GM21737 (cell line): ENCODE results near the gene TSPAN33.
A peak's percentile ranks its signal among the peaks of the same experiment; 100 is the strongest.
"Not testable (repeated sequence)": the region's sequence is repeated elsewhere in the genome, so short reads cannot be mapped to it uniquely, and the experiment has no call there.

Experiments
- ATAC-seq: cut with Tn5 transposase; IDR thresholded peaks from one replicate; pipeline ENCODE4 v1.9.1; 2021; ENCODE audit warnings: mild to moderate bottlenecking, moderate library complexity; ENCODE audit not compliant: unreplicated experiment

The TSPAN33 gene

DNA sequence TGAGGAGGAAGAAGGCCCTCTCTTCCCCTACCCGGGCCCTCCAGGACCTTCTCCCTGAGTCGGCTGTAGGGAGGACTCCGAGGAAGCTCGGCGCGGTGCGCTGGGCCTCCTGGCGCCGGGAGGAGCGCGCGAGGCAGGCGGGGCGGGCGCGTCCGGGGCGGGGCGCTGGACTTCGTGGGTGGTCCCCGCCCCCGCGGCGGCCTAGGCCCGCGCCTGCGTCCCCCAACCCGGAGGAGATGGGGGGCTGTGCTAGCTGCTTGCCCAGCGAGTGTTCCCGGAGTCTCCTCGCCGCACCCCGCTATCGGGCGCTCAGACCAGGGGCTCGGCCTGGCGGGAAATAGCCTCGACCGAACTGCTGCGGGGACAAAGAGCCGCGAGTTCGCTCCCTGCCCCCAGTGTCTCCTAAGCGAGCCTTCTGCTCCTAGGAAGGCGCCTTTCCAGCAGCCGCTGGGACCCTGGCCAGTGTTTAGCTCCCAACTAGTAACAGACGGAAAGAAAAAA lies 24.7 kb downstream of the TSPAN33 start:
- ATAC-seq = no peak

DNA sequence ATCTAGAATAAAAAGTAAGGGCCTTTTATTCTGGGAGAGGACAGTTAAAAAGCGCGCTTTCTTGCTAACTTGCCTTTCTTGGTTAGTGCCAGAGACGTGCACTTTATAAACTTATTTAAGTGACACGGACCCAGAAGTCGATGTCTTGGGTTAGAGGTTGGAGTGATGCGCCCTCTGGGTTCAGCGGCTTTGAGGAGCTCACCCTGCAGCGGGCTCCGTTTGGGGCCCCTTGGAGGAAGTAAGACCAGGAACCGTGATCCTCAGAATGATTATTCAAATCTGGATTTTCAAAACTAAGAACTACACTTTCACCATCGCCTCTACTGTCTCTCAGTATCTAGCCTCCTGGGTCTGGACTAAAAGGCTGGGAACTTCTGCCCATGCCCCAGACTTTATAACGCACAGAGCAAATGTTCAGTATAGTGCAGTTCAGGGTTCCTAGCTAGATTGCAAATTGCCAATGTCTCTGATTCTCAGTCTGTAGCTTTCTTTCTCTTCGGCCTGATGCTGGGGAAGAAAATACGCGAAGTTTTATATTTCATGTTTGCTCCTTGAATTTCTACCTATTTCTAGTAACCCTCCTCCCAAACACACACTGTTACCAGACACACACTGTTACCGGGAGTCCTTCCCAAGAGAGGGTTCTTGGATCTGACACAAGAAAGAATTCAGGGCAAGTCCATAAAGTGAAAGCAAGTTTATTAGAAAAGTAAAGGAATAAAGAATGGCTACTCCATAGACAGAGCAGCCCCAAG lies 25.4 kb downstream of the TSPAN33 start:
- ATAC-seq = peak; percentile 51

DNA sequence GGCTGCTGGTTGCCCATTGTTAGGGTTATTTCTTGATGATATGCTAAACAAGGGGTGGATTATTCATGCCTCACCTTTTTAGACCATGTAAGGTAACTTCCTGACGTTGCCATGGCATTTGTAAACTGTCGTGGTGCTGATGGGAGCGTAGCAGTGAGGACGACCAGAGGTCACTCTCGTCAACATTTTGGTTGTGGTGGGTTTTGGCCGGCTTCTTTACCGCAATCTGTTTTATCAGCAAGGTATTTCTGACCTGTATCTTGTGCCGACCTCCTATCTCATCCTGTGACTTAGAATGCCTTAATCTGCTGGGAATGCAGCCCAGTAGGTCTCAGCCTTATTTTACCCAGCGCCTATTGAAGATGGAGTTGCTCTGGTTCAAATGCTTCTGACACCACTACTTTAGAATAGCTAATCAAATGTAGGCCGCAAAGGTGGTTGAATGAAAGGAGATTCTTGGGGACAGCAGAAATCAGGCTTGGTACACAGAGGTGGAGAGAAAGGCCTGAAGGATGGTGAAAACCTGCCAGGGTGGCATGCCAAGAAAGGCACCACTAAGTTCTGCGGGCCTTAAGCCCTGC lies 26.0 kb downstream of the TSPAN33 start:
- ATAC-seq = no peak

DNA sequence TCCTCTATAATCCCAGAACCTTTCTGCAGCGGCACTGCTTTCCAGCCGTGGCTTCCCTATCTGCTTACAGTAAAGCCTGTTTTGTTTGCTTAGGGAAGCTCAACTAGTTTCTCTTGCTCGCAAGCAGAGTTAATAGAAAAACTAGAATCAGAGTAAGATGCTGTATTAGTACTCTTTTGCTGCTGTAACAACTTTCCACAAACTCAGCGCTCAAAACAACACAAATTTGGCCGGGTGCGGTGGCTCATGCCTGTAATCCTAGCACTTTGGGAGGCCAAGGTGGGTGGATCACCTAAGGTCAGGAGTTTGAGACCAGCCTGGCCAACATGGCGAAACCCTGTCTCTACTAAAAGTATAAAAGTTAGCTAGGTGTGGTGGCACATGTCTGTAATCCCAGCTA lies 29.4 kb downstream of the TSPAN33 start:
- ATAC-seq = not testable (repeated sequence)

DNA sequence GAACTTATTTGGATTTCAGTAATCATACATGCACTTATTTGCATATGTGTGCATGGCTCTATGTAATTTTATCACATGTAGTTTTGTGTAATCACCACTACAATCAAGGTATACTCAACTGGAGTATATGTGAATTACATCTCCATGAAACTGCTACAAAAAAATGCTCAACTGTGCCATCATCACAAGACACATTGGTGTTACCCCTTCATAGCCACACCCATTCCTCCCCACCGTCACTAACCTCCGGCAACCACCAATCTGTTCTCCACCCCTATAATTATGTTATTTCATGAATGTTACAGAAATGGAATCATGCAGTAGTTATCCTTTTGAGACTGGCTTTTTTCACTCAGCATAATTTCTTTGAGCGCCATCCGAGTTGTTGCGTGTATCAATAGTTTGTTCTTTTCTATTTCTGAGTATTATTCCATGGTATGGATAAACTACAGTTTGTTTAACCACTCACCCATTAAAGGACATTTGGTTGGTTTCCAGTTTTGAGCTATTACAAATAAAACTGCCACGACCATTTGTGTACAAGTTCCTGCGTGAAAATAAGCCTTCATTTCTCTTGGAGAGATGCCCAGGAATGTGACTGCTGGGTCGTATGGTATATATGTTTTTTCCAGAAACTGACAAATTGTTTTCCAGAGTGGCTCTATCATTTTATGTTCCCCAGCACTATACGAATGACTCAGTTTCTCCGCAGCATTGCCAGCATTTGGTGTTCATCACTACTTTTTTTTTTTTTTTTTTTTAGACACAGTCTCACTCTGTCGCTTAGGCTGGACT lies 32.6 kb downstream of the TSPAN33 start:
- ATAC-seq = no peak

DNA sequence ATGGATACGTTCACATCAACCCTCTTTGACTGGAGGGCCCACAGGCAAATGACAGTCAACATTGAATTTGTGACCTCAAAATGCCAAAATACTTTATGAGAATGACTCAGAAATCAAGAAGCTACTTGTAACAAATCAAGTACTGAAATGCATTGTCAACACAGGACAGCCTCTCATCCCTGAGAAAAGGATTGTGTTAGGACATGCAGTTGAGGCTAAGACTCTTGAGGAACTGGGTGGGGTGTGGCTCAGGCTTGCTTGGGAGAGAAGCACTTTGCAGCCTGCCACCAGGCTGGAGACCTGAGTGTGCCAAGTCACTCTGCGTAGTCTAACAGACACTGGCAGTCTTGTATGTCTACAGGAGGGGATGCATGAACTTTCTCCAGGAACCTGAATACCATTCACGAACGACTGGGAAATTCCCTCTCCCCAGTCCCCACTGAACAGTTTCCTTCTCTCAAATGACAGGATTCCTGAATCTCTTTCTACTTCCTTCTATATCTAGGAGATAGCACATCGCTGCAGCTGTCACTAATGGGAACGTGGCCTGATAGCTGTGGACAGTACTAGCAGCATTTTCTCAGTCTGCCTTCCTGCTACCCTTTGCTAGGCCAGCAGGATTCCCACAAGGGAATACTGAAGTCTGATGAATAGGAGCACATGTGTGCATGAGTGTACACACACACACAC lies 40.6 kb downstream of the TSPAN33 start:
- no peak for ATAC-seq

DNA sequence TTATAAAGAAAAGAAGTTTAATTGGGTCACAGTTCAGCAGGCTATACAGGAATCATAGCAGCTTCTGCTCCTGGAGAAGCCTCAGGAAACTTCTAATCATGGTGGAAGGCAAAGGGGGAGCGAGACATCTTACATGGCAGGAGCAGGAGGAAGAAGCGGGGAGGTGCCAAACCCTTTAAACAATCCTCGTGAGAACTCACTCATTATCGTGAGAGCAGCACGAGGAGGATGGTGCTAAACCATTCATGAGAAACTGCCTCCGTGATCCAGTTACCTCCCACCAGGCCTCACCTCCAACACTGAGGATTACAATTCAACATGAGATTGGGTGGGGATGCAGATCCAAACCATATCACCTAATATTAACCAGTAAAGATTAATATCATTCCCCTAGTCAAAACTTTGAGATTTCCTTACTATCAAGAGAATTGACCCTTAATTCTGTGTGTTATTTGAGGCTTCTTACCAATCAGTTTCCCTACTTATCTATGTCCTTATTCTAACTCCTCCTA lies 42.3 kb downstream of the TSPAN33 start:
- ATAC-seq = no peak

DNA sequence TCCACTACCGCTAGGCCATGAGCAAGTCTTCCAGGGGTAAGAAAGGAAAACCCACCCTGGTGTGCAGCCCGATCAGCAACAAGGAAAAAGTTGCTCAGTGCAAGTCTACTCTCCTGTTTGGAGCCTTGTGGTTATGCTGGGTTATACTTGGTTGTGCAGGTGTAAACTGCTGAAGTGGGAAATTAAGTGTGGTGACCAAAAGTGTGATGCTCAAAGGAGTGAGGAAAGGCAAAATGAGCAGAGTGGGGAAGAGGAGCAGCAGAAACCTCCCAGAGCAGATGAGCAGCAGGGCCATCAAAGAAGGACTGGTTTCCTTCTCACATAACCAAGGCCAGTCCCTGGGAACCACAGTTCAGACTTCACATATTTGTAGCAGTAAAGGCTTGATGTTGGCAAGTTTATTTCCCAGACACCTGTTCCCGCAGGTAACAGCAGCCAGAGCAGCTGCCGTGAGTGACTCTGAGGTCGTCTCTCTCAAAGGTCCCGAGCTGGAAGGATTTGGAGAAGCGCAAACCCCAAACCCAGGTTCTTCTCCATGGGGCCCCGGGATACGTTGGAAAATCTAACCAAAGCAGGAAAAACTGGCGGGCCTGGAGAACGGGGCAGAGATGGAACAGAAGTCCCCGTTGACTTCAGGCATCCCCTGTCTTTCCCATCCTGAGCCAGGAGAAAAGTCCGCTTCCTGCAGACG lies 43.3 kb downstream of the TSPAN33 start:
- ATAC-seq = no peak

DNA sequence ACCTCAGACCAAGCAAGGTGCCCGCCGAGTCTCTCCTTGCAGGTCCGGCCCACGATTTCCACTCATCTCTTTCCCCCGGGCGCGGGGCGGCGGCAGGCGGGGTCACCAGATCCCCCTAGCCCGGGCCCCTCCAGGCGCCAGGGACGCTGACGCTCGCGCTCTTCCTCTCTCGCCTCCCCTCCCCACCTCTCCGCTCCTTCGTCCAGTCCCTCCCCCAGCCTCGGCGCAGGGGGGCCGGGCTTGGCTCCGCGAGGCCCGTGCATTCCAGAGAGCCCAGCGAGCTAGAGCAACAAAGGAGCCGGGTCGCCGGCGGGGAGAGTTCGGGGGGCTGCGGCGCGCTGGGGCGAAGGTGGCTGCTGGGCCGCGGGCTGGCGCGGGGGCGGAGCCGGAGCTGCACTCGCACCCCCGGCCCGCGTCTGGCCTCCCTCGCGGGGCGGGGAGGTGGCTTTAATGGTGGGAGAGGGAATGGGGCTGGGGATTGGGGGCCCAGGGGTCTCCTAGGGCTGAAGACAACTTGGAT lies 43.9 kb downstream of the TSPAN33 start, which contains the start of gene SMO:
Gene SMO (plus strand): TSS at position 262 of the 520 bp plus-strand sequence. CDS start 519 bp downstream, outside the sequence.
- ATAC-seq = no peak

DNA sequence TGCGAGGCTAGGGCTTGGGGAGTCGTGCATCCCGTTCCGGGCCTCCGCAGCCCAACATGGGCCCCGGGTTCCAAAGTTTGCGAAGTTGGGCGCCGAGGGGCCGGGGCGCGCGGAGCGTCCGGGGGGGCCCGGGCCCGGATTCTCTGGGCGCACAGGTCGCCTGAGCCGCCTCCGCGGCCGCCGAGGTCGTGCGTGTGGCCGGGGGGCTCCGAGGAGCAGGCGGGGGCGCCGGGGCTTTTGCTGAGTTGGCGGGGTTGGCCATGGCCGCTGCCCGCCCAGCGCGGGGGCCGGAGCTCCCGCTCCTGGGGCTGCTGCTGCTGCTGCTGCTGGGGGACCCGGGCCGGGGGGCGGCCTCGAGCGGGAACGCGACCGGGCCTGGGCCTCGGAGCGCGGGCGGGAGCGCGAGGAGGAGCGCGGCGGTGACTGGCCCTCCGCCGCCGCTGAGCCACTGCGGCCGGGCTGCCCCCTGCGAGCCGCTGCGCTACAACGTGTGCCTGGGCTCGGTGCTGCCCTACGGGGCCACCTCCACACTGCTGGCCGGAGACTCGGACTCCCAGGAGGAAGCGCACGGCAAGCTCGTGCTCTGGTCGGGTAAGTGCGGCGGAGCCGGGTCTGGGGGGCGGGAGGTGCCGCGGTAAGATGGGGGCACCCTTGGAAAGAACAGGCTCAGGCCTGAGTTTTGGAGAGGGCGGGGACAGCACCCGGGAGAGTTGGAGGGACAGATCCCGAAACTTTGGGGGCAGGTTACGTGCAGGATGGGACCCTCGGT lies 44.6 kb downstream of the TSPAN33 start:
- no peak for ATAC-seq

DNA sequence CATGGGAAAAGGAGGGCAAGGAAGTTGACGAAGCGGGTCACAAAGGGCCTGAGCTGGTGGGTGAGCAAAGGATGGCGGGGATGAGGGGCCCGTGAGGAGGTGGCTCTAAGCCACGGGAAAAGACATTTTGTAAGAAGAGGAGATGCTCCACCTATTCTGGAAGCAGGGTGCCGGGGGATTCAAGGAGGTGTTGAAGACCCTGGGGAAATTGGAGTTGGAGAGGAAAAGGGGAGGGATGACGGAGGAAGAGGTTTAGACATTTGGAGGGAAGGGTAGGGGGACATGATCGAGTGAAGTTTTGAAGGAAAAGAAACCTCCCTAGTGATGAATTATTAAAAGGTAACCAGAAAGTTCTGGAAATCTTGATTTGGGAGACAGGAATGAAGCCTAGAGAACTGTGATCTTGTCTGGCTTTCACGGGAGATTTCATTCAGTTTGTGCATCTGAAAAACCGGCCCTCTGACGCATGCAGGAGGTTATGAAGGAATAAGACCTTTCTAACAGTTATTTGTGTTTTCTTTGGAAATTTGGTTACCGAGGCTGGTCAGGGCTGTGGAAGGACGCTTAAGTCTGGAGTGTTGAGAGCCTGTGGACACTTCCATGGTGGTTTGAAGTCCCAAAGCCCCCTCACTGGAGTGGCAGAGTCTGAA lies 45.3 kb downstream of the TSPAN33 start:
- no peak for ATAC-seq

DNA sequence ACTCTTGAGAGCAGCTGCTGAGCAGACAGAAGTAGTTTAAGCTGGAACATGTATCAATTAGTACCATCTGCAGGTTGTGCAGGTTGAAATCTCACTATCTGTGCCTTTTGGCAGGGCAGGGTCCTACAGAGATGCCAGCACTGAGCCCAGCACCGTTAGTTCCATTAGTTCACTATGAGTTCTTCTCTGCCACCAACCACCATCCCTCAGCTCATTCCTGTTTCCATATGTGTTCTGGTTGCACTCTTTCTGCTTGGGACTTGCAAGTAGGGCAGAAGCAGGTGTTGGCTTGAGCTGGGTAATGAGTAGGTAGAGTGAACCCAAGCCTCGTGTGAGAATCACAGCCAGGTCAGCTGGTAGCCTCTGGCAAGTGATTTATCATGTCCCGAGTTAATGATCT lies 46.8 kb downstream of the TSPAN33 start:
- ATAC-seq = no peak

DNA sequence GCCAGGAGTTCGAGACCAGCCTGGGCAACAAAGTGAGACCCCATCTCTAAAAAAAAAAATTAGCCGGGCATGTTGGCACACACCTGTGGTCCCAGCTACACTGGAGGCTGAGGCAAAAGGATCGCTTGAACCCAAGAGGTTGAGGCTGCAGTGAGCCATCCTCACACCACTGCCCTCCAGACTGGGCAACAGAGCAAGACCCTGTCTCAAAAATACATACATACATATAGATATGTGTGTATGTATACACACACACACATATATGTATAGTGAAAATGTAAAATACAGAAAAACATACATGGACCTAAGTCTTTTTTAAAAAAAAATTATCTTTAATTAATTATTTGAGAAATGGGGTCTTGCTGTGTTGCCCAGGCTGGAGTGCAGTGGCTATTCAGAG lies 49.4 kb downstream of the TSPAN33 start:
- ATAC-seq = no peak

DNA sequence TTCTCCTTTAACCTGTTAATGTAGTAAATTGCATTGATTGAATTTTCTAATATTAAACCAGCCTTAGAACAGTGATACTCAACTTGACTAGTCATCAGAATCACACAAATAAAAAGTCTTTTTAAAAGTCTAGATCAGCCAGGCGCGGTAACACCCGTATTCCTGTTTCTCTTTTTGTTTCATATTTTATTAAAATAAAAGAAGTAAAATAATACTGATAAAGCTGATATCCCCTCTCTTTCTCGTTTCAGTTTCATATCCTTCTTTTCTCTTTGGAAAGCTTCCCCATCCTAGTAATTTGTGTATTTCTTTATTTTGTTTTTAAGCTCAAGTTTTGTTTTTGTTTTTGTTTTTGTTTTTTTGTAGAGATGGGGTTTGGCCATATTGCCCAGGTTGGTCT lies 53.3 kb downstream of the TSPAN33 start:
- no peak for ATAC-seq

DNA sequence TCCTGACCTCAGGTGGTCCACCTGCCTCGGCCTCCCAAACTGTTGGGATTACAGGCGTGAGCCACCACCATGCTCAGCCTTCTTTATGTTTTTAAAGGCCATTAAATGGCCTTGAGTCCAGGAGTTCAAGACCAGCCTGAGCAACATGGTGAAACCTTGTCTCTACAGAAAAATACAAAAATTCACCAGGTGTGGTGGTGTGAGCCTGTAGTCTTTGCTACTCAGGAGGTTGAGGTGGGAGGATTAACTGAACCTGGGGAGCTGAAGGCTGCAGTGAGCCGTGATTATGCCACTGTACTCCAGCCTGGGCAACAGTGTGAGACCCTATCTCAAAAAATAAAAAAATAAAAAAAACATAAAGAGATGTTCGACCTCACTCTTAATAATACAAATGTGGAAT lies 54.9 kb downstream of the TSPAN33 start:
- no peak for ATAC-seq

DNA sequence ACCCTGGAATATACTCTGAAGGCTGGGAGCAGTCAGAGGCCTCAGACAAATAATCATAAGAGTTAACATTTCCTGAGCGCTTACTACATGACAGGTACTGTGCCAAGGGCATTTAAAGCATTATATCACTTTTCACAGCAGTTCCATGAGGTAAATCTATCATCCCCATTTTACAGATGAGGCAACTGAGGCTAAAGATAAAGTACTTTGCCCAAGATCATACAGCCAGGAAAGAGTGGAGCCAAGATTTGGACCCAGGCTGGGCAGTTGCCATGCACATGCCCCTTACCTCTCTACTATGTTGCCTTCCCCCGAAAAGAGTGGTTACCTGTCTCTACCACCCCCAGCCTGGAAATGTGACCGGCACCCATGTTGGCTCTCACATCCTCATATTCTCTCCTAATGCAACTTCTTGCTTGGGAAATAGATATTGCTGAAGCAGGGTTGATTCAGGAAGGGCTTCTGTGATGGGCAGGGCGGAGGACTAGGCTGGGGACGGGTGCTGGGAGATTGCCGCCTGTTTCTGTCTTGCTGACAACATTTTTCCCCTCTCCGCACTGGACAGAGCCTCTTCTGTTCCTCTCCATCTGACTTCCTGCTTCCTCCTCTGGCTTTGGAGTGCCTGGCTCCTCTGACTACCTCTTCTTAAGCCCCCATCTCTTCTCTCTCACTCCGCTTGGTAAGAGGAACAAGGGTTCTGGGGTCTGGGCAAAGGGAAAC lies 57.7 kb downstream of the TSPAN33 start:
- ATAC-seq = no peak

DNA sequence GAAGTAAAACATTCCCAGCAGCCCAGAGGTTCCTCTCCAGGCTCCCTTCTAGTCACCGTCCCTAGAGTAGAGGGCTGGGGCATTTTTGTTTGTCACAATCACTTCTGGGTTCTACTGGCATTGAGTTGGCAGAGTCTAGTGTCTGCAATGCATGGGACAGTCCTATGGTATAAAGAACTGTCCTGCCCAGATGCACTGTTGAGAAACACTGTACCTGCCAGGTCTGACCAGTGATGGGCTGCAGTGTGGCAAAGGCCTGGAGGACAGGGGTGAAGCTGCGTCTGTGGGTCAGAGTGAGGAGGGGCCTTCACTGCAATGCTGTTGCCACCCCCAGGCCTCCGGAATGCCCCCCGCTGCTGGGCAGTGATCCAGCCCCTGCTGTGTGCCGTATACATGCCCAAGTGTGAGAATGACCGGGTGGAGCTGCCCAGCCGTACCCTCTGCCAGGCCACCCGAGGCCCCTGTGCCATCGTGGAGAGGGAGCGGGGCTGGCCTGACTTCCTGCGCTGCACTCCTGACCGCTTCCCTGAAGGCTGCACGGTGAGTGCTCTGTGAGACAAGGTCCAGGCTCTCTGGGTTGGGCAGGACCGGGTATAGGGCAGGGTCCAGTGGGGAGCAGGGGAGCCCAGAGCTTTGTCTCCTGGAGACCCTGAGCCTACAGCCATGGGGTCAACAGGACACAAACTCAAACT lies 58.7 kb downstream of the TSPAN33 start:
- no peak for ATAC-seq
